ENCODE results near the gene CDH13. TPM values are rescaled to one million over a fixed set of nuclear protein-coding genes. Genes with fewer than 3 reads are reported as not detected.

Gene CDH13
- total RNA-seq, 2 donors from 2014 or later, result 2.9 TPM; not detected in 1

DNA sequence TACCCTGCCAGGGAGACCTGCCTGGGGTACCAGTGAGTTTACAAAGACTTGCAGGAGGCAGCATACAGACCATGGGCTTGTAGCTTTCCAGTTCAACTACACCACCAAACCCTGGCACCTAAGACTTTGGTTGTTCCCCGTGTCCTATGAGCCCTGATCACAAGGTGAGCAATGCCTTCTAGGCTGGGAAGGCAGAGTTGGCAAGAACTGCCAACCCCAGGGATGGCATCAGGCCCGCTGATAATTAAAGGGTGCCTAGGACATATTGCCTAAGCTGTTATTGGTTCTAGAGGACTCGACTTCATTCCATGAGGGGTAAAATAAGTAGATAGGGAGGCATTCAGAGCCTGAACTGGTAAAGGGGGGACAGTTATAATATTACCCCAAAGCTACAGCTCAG, 41.3 kb downstream of the CDH13 start:
- Histone ChIP-seq H3K36me3 (replicated peaks in 1 of 2; ENCODE audit: insufficient read depth in 1 of 2, low read depth in 2 of 2) (no peaks in the 10 kb centered on the region), H3K4me3 (no peak overlapping the region), H3K9me3 (peaks cover 0 to 7% (median 0%) of the 10 kb centered on the region in 3 donors), H3K27ac (no peak overlapping the region), H3K4me1 (no peaks in the 10 kb centered on the region), H3K27me3 (no peaks in the 10 kb centered on the region)
- intact Hi-C loops (cut with DNase I), result no loop called here
- WGBS, 2 donors, result 58 to 71% methylated on average over 3 of the region's 3 CpGs
- DNase-seq (no peak), ATAC-seq (no peak)
- no peak for TF ChIP-seq POLR2A (IDR thresholded peaks at IDR 0.05)

DNA sequence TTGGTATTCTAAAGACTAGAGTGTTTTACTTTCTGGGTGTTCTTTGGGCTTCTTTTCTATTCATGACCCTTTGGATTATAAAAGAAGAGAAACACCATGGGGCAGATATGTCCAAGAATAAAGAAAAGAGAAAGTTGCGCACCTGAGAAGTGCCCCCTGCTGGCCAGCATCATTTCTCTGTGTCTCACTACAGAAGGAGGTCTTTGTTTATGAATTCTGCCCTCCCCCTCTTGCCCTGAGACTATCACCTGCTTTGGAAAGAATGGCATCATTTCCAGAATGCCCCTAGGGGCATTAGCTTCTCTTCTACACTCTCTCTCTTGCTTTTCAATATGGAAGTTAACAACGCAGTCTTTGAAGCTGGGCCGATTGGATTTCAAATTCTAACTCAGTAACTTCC, 45.0 kb downstream of the CDH13 start:
- Histone ChIP-seq H3K27ac (no peak overlapping the region), H3K27me3 (no peaks in the 10 kb centered on the region), H3K36me3 (replicated peaks in 1 of 2; ENCODE audit: insufficient read depth in 1 of 2, low read depth in 2 of 2) (no peaks in the 10 kb centered on the region), H3K9me3 (no peaks in the 10 kb centered on the region), H3K4me1 (no peaks in the 10 kb centered on the region), H3K4me3 (no peak overlapping the region)
- 70 to 83% methylated on average over 3 of the region's 3 CpGs for WGBS, 2 donors
- intact Hi-C loops (cut with DNase I), result no loop called here
- ATAC-seq (no peak), DNase-seq (no peak)
- TF ChIP-seq, protein P1, sequence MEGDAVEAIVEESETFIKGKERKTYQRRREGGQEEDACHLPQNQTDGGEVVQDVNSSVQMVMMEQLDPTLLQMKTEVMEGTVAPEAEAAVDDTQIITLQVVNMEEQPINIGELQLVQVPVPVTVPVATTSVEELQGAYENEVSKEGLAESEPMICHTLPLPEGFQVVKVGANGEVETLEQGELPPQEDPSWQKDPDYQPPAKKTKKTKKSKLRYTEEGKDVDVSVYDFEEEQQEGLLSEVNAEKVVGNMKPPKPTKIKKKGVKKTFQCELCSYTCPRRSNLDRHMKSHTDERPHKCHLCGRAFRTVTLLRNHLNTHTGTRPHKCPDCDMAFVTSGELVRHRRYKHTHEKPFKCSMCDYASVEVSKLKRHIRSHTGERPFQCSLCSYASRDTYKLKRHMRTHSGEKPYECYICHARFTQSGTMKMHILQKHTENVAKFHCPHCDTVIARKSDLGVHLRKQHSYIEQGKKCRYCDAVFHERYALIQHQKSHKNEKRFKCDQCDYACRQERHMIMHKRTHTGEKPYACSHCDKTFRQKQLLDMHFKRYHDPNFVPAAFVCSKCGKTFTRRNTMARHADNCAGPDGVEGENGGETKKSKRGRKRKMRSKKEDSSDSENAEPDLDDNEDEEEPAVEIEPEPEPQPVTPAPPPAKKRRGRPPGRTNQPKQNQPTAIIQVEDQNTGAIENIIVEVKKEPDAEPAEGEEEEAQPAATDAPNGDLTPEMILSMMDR (IDR thresholded peaks at IDR 0.05), result no peak
- no peak for TF ChIP-seq POLR2A (IDR thresholded peaks at IDR 0.05)

DNA sequence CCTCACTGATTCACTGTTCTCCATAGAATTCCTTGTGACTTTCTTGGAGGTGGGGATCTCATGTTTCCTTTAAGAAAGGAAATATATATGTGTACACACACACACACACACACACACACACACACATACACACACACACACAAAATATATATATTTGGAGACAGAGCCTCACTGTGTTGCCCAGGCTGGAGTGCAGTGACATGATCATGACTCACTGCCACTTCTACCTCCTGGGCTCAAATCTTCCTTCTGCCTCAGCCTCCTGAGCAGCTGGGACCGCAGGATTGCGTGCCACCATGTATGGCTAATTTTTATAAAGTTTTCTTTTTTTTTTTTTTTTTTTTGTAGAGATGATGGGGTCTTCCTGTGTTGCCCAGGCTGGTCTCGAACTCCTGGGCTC, 45.9 kb downstream of the CDH13 start:
- 72 to 74% methylated on average over 3 of the region's 3 CpGs for WGBS, 2 donors
- Histone ChIP-seq H3K9me3 (no peaks in the 10 kb centered on the region), H3K27me3 (no peaks in the 10 kb centered on the region), H3K4me1 (no peaks in the 10 kb centered on the region), H3K4me3 (no peak overlapping the region), H3K36me3 (replicated peaks in 1 of 2; ENCODE audit: insufficient read depth in 1 of 2, low read depth in 2 of 2) (no peaks in the 10 kb centered on the region), H3K27ac (no peak overlapping the region)
- TF ChIP-seq, protein P1 (IDR thresholded peaks at IDR 0.05), result no peak
- TF ChIP-seq POLR2A (IDR thresholded peaks at IDR 0.05), result no peak
- ATAC-seq (no peak), DNase-seq (no peak)
- intact Hi-C loops (cut with DNase I), result no loop called here

DNA sequence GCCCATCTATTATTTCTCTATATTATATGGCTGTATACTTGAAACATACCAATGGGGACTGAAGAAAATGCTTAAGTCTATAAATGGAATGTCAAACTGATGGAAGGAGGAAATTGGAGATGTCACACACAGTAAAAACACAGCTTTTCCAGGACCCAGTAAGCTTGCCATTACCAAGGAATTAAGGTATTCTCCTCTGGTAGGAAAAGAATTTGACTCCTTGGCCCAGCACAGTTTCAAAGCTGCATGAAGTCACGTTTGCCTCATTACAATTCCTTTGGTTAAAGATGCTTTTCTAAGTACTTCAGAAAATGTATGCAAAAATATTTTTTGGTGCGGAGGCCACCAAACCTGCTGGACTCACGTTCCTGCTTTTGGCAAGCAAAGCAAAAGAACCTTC, 48.5 kb downstream of the CDH13 start:
- DNase-seq (no peak), ATAC-seq (no peak)
- TF ChIP-seq, protein P1 (IDR thresholded peaks at IDR 0.05), result no peak
- TF ChIP-seq POLR2A (IDR thresholded peaks at IDR 0.05), result no peak
- Histone ChIP-seq H3K36me3 (replicated peaks in 1 of 2; ENCODE audit: insufficient read depth in 1 of 2, low read depth in 2 of 2) (no peaks in the 10 kb centered on the region), H3K4me1 (no peaks in the 10 kb centered on the region), H3K27ac (no peak overlapping the region), H3K4me3 (no peak overlapping the region), H3K27me3 (no peaks in the 10 kb centered on the region), H3K9me3 (no peaks in the 10 kb centered on the region)
- 54 to 59% methylated on average over 3 of the region's 3 CpGs for WGBS, 2 donors
- intact Hi-C loops (cut with DNase I), result no loop called here

DNA sequence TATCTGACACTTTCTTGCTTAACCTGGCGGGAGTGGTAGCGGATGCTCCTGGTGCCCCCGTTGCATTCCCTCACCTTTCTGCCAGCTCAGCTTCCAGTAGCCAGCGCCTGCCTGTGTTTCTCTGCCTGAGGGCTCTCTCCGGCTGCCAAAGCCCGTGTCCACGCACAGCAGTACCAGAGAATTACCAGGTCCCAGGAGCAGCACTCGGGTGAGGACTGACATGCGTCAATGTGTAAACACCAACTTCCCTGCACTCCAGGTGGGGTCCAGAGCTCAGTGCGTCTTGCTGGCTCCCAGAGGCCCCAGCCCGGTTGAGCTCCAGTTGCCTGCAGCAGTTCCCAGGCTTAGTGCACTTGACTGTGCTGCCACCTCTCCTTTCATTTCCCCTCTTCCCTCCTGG, 54.8 kb downstream of the CDH13 start:
- intact Hi-C loops (cut with DNase I), result no loop called here
- no peaks in the 10 kb centered on the region for H3K27me3 ChIP-seq
- no peaks in the 10 kb centered on the region for H3K9me3 ChIP-seq
- H3K4me3 ChIP-seq, result no peak overlapping the region
- H3K4me1 ChIP-seq, result no peaks in the 10 kb centered on the region
- no peaks in the 10 kb centered on the region for H3K36me3 ChIP-seq (replicated peaks in 1 of 2; ENCODE audit: insufficient read depth in 1 of 2, low read depth in 2 of 2)
- 44 to 50% methylated on average over 11 of the region's 11 CpGs for WGBS, 2 donors
- no peak overlapping the region for H3K27ac ChIP-seq
- DNase-seq, result no peak
- ATAC-seq, result no peak
- TF ChIP-seq POLR2A (IDR thresholded peaks at IDR 0.05), result no peak
- TF ChIP-seq, protein P1 (IDR thresholded peaks at IDR 0.05), result no peak

Measured in body of pancreas (tissue), 4 donors.